ENCODE data around the gene AHRR. TPM values are rescaled to one million over a fixed set of nuclear protein-coding genes. Genes with fewer than 3 reads are reported as not detected.

AHRR gene
- total RNA-seq, 2 experiments from 2014 or later: 2.2 to 3.4 TPM

DNA sequence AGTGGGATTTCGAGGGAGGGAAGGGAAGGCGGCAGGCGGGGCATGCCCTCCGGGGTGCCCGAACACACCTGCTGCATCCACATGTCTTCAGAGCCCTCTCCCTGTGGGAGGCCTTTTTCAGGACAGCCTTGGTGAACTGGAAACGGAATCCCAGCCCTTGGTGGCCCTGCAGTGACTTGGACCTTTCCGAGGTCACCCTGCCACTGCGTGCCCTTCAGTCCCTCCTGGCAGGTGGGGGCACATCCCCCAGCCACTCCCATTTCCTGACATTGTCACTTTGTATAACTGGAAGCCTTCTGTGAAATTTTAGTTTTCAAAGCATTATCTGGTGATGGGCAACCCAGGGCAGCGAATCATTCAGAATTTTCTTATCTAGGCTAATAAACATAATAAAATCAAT lies 11.0 kb upstream of the AHRR start:
- Histone ChIP-seq H4K20me1 (ENCODE audit: insufficient read depth, low read length) (no peaks in the 10 kb centered on the region), H2AFZ (ENCODE audit: low read length) (no peak overlapping the region), H3K4me3 (ENCODE audit: low read depth, low read length, poor library complexity, severe bottlenecking) (no peak overlapping the region), H3K4me2 (ENCODE audit: low read length) (no peak overlapping the region), H3K9me3 (ENCODE audit: low read length) (no peaks in the 10 kb centered on the region), H3K4me1 (ENCODE audit: insufficient read depth, low read length, poor library complexity, severe bottlenecking) (no peaks in the 10 kb centered on the region), H3K27ac (ENCODE audit: low read depth, low read length, poor library complexity, severe bottlenecking) (no peak overlapping the region), H3K79me2 (ENCODE audit: insufficient read depth, low read depth, low read length) (no peaks in the 10 kb centered on the region; the same call in 1 of the 2 replicates), H3K9me2 (ENCODE audit: insufficient read depth, low read length) (no peaks in the 10 kb centered on the region), H3K36me3 (ENCODE audit: insufficient read depth, low read length) (peaks cover 39% of the 10 kb centered on the region; the same call in 1 of the 2 replicates)
- no peak for DNase-seq (ENCODE audit: low spot score)
- CTCF ChIA-PET (ENCODE audit: unreplicated experiment): no interaction called here
- POLR2A ChIA-PET: no interaction called here
- intact Hi-C loops (cut with micrococcal nuclease; ENCODE audit: unreplicated experiment): no loop called here
- TF ChIP-seq, protein P1, sequence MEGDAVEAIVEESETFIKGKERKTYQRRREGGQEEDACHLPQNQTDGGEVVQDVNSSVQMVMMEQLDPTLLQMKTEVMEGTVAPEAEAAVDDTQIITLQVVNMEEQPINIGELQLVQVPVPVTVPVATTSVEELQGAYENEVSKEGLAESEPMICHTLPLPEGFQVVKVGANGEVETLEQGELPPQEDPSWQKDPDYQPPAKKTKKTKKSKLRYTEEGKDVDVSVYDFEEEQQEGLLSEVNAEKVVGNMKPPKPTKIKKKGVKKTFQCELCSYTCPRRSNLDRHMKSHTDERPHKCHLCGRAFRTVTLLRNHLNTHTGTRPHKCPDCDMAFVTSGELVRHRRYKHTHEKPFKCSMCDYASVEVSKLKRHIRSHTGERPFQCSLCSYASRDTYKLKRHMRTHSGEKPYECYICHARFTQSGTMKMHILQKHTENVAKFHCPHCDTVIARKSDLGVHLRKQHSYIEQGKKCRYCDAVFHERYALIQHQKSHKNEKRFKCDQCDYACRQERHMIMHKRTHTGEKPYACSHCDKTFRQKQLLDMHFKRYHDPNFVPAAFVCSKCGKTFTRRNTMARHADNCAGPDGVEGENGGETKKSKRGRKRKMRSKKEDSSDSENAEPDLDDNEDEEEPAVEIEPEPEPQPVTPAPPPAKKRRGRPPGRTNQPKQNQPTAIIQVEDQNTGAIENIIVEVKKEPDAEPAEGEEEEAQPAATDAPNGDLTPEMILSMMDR (conservative IDR thresholded peaks at IDR 0.05; ENCODE audit: low read length): no peak
- no peak for TF ChIP-seq EZH2phosphoT487 (IDR thresholded peaks at IDR 0.05; ENCODE audit: borderline replicate concordance, low read depth, low read length)
- BruUV-seq (replicated peaks): no TSS peak

DNA sequence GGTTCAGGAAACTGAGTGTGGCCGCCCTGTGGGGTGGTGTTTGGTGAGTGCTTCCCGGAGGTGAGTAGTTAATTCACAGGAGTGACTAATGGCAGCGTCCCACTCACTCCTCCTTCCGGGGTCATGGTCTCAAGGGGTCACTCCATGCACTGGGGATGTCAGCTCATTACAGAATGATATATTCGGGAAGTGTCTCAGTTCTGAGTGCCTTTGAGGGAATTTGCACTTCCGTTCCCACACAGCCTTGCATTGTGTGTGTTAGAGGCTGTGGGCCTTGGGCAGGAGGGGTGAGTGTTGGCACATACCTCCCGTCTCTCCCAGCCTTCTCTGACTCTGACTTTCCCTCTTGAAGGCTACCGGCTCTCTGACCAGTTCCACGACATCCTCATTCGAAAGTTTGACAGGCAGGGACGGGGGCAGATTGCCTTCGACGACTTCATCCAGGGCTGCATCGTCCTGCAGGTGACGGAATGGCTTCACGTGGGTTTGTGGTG lies 10.5 kb upstream of the AHRR start:
- Histone ChIP-seq H2AFZ (ENCODE audit: low read length) (no peak overlapping the region), H3K4me3 (ENCODE audit: low read depth, low read length, poor library complexity, severe bottlenecking) (no peak overlapping the region), H3K36me3 (ENCODE audit: insufficient read depth, low read length) (peaks cover 35% of the 10 kb centered on the region; the same call in 1 of the 2 replicates), H3K9me2 (ENCODE audit: insufficient read depth, low read length) (no peaks in the 10 kb centered on the region), H3K79me2 (ENCODE audit: insufficient read depth, low read depth, low read length) (no peaks in the 10 kb centered on the region; the same call in 1 of the 2 replicates), H3K4me1 (ENCODE audit: insufficient read depth, low read length, poor library complexity, severe bottlenecking) (no peaks in the 10 kb centered on the region), H4K20me1 (ENCODE audit: insufficient read depth, low read length) (no peaks in the 10 kb centered on the region), H3K27ac (ENCODE audit: low read depth, low read length, poor library complexity, severe bottlenecking) (no peak overlapping the region), H3K4me2 (ENCODE audit: low read length) (no peak overlapping the region), H3K9me3 (ENCODE audit: low read length) (no peaks in the 10 kb centered on the region)
- ChIA-PET CTCF (ENCODE audit: unreplicated experiment) (no interaction called here), POLR2A (no interaction called here)
- no TSS peak for BruUV-seq (replicated peaks)
- TF ChIP-seq, protein P1 (conservative IDR thresholded peaks at IDR 0.05; ENCODE audit: low read length): no peak
- no peak for TF ChIP-seq EZH2phosphoT487 (IDR thresholded peaks at IDR 0.05; ENCODE audit: borderline replicate concordance, low read depth, low read length)
- intact Hi-C loops (cut with micrococcal nuclease; ENCODE audit: unreplicated experiment): no loop called here
- DNase-seq (ENCODE audit: low spot score): no peak

DNA sequence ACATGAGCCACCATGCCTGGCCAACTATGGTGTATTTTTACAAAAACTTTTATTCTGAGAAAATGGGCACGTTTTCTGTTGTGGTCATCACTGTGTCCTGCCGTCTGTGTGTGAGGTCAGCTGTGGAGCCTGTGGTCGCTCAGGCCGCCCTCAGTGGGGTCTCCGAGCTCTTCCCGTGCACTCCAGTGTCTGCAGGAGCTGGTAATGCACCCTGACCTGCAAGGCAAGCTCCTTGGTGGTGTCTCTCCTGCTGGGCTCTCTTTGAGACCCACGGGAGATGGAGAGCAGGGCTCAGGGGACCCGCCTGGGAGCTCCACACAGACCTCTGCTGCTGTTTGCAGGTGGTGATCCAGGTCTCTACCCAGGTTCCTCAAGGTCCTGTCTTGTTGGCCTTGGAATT lies 9.6 kb upstream of the AHRR start:
- Histone ChIP-seq H3K4me1 (ENCODE audit: insufficient read depth, low read length, poor library complexity, severe bottlenecking) (no peaks in the 10 kb centered on the region), H3K36me3 (ENCODE audit: insufficient read depth, low read length) (peaks cover 27% of the 10 kb centered on the region; the same call in 1 of the 2 replicates), H3K27ac (ENCODE audit: low read depth, low read length, poor library complexity, severe bottlenecking) (no peak overlapping the region), H3K4me2 (ENCODE audit: low read length) (no peak overlapping the region), H3K79me2 (ENCODE audit: insufficient read depth, low read depth, low read length) (no peaks in the 10 kb centered on the region), H3K4me3 (ENCODE audit: low read depth, low read length, poor library complexity, severe bottlenecking) (no peak overlapping the region), H3K9me2 (ENCODE audit: insufficient read depth, low read length) (no peaks in the 10 kb centered on the region), H3K9me3 (ENCODE audit: low read length) (no peaks in the 10 kb centered on the region), H2AFZ (ENCODE audit: low read length) (no peak overlapping the region), H4K20me1 (ENCODE audit: insufficient read depth, low read length) (no peaks in the 10 kb centered on the region)
- BruUV-seq (replicated peaks): no TSS peak
- no peak for TF ChIP-seq EZH2phosphoT487 (IDR thresholded peaks at IDR 0.05; ENCODE audit: borderline replicate concordance, low read depth, low read length)
- TF ChIP-seq, protein P1 (conservative IDR thresholded peaks at IDR 0.05; ENCODE audit: low read length): no peak
- POLR2A ChIA-PET: interaction anchor here (1.1 kb wide), 1 partner anchor 10 kb away, joined by 4 read pairs; no protein-coding TSS in a partner anchor
- CTCF ChIA-PET (ENCODE audit: unreplicated experiment): no interaction called here
- intact Hi-C loops (cut with micrococcal nuclease; ENCODE audit: unreplicated experiment): no loop called here
- DNase-seq (ENCODE audit: low spot score): no peak

All from OCI-LY7 (cell line).